HK-2 (cell line): ENCODE measurements around the gene COLGALT1.
A peak's percentile ranks its signal among the peaks of the same experiment; 100 is the strongest.
"Not testable (repeated sequence)": the region's sequence is repeated elsewhere in the genome, so short reads cannot be mapped to it uniquely, and the experiment has no call there.

Experiments used
- DNase-seq: peaks from one replicate; pipeline ENCODE4 v3.0.0-alpha.2; 2018; ENCODE audit not compliant: unreplicated experiment

COLGALT1 gene

GRCh38 chr19:17560205-17560595 is 4.8 kb downstream of the COLGALT1 start:
- DNase-seq = no peak

- DNase-seq = no peak
These were observed 6.6 kb downstream of the COLGALT1 start for GRCh38 chr19:17562097-17562496.

- no peak for DNase-seq
These were observed 7.1 kb downstream of the COLGALT1 start for GRCh38 chr19:17562561-17562960.

- DNase-seq = no peak
These were observed 9.3 kb downstream of the COLGALT1 start for GRCh38 chr19:17564781-17565180.

- no peak for DNase-seq
These were observed 10.2 kb downstream of the COLGALT1 start for GRCh38 chr19:17565611-17566010.

- no peak for DNase-seq
These were observed 12.5 kb downstream of the COLGALT1 start for GRCh38 chr19:17567940-17568339.

- not testable (repeated sequence) for DNase-seq
These were observed 14.8 kb downstream of the COLGALT1 start for GRCh38 chr19:17570291-17570690.

- no peak for DNase-seq
These were observed 15.3 kb downstream of the COLGALT1 start for GRCh38 chr19:17570791-17571190.

GRCh38 chr19:17572638-17573037 is 17.2 kb downstream of the COLGALT1 start:
- DNase-seq = no peak

- DNase-seq = no peak
These were observed 20.7 kb downstream of the COLGALT1 start for GRCh38 chr19:17575871-17576757.

- DNase-seq = peak; percentile 51
These were observed 21.5 kb downstream of the COLGALT1 start for GRCh38 chr19:17576758-17577456.

GRCh38 chr19:17577457-17578097 is 22.1 kb downstream of the COLGALT1 start:
- DNase-seq = no peak

GRCh38 chr19:17579661-17580244 is 24.3 kb downstream of the COLGALT1 start:
- DNase-seq = peak; percentile 58

GRCh38 chr19:17580470-17581144 is 25.2 kb downstream of the COLGALT1 start:
- DNase-seq = no peak

GRCh38 chr19:17581211-17581874 is 25.9 kb downstream of the COLGALT1 start:
- no peak for DNase-seq

GRCh38 chr19:17582613-17583012 is 27.2 kb downstream of the COLGALT1 start:
- DNase-seq = no peak

GRCh38 chr19:17584132-17584531 is 28.7 kb downstream of the COLGALT1 start:
- DNase-seq = no peak

- not testable (repeated sequence) for DNase-seq
These were observed 29.9 kb downstream of the COLGALT1 start for GRCh38 chr19:17585395-17585794.

- DNase-seq = no peak
These were observed 35.4 kb downstream of the COLGALT1 start for GRCh38 chr19:17590866-17591265.

- DNase-seq = not testable (repeated sequence)
These were observed 38.8 kb downstream of the COLGALT1 start for GRCh38 chr19:17594296-17594695.

GRCh38 chr19:17598063-17598462 is 42.6 kb downstream of the COLGALT1 start:
- not testable (repeated sequence) for DNase-seq
